Measurements from ENCODE around the gene ICAM4.
A peak's percentile ranks its signal among the peaks of the same experiment; 100 is the strongest.

The ICAM4 gene

DNA sequence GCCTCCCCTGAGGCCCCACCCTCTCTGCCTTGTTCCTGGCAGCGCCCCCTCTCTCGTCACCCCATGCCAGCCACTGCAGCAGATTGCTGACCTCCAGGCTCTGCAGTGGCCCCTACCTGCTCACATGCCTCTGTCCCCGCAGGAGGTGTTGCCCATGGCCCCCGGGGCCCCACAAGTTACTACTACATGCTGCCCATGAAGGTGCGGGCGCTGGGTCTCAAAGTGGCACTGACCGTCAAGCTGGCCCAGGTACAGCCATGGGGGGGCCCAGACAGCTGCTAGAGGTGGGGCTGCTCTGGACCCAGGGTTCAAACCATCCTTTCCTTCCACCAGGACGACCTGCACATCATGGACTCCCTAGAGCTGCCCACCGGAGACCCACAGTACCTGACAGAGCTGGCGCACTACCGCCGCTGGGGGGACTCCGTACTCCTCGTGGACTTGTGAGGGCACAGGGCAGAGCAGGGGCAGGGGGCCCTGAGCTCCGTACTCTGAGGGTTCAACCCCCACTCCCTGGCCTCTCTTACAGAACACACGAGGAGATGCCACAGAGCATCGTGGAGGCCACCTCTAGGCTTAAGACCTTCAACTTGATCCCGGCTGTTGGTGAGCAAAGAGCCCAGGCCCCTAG lies 28.6 kb upstream of the ICAM4 start:
- Histone ChIP-seq H3K4me1 (ENCODE audit: low read length) (no peaks in the 10 kb centered on the region), H3F3A (ENCODE audit: insufficient read depth, low read length) (no peaks in the 10 kb centered on the region), H4K20me1 (ENCODE audit: insufficient read depth, low read length) (no peaks in the 10 kb centered on the region), H2AFZ (ENCODE audit: low read length) (no peak overlapping the region), H3K27ac (ENCODE audit: low read length) (no peak overlapping the region), H3K36me3 (replicated peaks; ENCODE audit: insufficient read depth, low read length) (peaks cover 4% of the 10 kb centered on the region), H3K9me3 (replicated peaks; ENCODE audit: insufficient read depth, low read length) (no peaks in the 10 kb centered on the region), H3K9me2 (replicated peaks; ENCODE audit: insufficient read depth, low read length) (no peaks in the 10 kb centered on the region), H3K9ac (ENCODE audit: low read length) (no peak overlapping the region), H3K4me2 (ENCODE audit: low read depth, low read length) (no peak overlapping the region), H3K4me3 (ENCODE audit: low read length) (no peak overlapping the region), H3K27me3 (replicated peaks; ENCODE audit: insufficient read depth, low read length) (no peaks in the 10 kb centered on the region), H3K79me2 (ENCODE audit: low read length) (peaks cover 20% of the 10 kb centered on the region)
- DNase-seq: no peak
- TF ChIP-seq CTCF (IDR thresholded peaks at IDR 0.05; ENCODE audit: low read length): no peak
- no peak for TF ChIP-seq EZH2phosphoT487 (IDR thresholded peaks at IDR 0.05; ENCODE audit: low read length)

DNA sequence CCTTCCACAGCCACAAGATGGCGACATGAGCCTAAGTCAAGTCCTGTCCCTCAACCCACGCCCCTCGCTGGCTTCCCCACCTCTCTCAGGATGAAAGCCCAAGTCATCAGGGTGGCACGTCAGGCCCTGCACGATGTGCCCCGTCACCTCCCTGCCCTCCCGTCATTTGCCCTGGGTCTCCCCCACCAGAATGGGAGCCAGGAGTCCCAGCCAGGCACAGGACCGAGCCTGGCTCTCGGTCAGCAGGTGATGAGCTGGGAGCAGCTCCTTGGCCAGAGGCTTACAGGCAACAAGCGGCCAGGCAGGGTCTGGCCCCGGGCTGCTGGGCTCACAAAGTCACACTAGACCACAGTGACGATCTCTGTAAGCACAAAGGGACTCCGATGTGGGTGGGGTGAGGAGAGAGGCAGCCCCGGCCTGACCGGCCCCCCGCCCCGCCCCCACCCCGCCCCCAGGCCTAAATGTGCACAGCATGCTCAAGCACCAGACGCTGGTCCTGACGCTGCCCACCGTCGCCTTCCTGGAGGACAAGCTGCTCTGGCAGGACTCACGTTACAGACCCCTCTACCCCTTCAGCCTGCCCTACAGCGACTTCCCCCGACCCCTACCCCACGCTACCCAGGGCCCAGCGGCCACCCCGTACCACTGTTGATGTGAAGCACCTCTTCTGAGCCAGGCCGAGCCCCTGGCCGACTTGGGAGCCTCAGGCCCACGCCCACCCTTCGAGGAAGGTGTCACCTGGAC lies 27.4 kb upstream of the ICAM4 start:
- peak; percentile 81 for DNase-seq
- TF ChIP-seq CTCF (IDR thresholded peaks at IDR 0.05; ENCODE audit: low read length) (peak; percentile 68), EZH2 (optimal IDR thresholded peaks at IDR 0.05; ENCODE audit: low read depth, low read length) (no peak), EZH2phosphoT487 (IDR thresholded peaks at IDR 0.05; ENCODE audit: low read length) (no peak)
- Histone ChIP-seq H2AFZ (ENCODE audit: low read length) (no peak overlapping the region), H3K4me3 (ENCODE audit: low read length) (no peak overlapping the region), H3K9ac (ENCODE audit: low read length) (no peak overlapping the region), H3K36me3 (replicated peaks; ENCODE audit: insufficient read depth, low read length) (peaks cover 1% of the 10 kb centered on the region; the same call in 1 of the 2 replicates), H3K9me2 (replicated peaks; ENCODE audit: insufficient read depth, low read length) (no peaks in the 10 kb centered on the region), H3K27ac (ENCODE audit: low read length) (no peak overlapping the region), H3K27me3 (replicated peaks; ENCODE audit: insufficient read depth, low read length) (no peaks in the 10 kb centered on the region), H3F3A (ENCODE audit: insufficient read depth, low read length) (no peaks in the 10 kb centered on the region), H3K79me2 (ENCODE audit: low read length) (peaks cover 9% of the 10 kb centered on the region), H3K9me3 (replicated peaks; ENCODE audit: insufficient read depth, low read length) (no peaks in the 10 kb centered on the region), H3K4me2 (ENCODE audit: low read depth, low read length) (no peak overlapping the region), H4K20me1 (ENCODE audit: insufficient read depth, low read length) (no peaks in the 10 kb centered on the region), H3K4me1 (ENCODE audit: low read length) (no peaks in the 10 kb centered on the region)

DNA sequence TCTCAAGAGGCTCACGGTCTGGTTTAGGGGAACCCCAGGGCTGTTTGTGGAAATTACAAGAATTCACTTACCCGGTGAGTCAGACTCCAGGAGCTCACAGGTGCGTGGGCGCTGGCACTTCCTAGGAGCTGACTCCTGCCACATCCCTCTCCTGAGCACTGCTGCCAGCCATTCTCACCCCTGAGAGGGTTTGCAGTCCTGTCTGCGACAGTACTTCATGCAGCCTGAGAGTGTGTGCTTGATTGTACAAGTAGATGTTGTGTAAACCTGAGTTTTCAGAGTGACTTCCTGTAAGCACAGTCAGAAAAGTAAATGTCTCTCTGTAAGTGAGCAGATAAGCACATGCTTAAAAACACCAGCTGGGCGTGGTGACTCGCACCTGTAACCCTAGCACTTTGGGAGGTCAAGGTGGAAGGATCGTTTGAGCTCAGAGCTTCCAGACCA lies 26.6 kb upstream of the ICAM4 start:
- no peak for TF ChIP-seq CTCF (IDR thresholded peaks at IDR 0.05; ENCODE audit: low read length)
- TF ChIP-seq EZH2phosphoT487 (IDR thresholded peaks at IDR 0.05; ENCODE audit: low read length): no peak
- TF ChIP-seq EZH2 (optimal IDR thresholded peaks at IDR 0.05; ENCODE audit: low read depth, low read length): no peak
- H3K4me2 ChIP-seq (ENCODE audit: low read depth, low read length): no peak overlapping the region
- no peak overlapping the region for H3K9ac ChIP-seq (ENCODE audit: low read length)

More for the DNA sequence above, 26.6 kb upstream of the ICAM4 start:
- H3K4me1 ChIP-seq (ENCODE audit: low read length): no peaks in the 10 kb centered on the region
- H3K79me2 ChIP-seq (ENCODE audit: low read length): peaks cover 3% of the 10 kb centered on the region; the same call in 1 of the 2 replicates
- no peak overlapping the region for H3K4me3 ChIP-seq (ENCODE audit: low read length)
- no peaks in the 10 kb centered on the region; the same call in 1 of the 2 replicates for H3K36me3 ChIP-seq (replicated peaks; ENCODE audit: insufficient read depth, low read length)
- no peak overlapping the region for H2AFZ ChIP-seq (ENCODE audit: low read length)
- no peaks in the 10 kb centered on the region for H3K9me2 ChIP-seq (replicated peaks; ENCODE audit: insufficient read depth, low read length)
- H4K20me1 ChIP-seq (ENCODE audit: insufficient read depth, low read length): no peaks in the 10 kb centered on the region
- DNase-seq: no peak
- no peaks in the 10 kb centered on the region for H3F3A ChIP-seq (ENCODE audit: insufficient read depth, low read length)
- H3K27ac ChIP-seq (ENCODE audit: low read length): no peak overlapping the region
- H3K9me3 ChIP-seq (replicated peaks; ENCODE audit: insufficient read depth, low read length): no peaks in the 10 kb centered on the region
- H3K27me3 ChIP-seq (replicated peaks; ENCODE audit: insufficient read depth, low read length): no peaks in the 10 kb centered on the region

Measured in MM.1S (cell line).